CD4-positive, alpha-beta T cell (primary cell): ENCODE data around the gene ABCG1. TPM values are rescaled to one million over a fixed set of nuclear protein-coding genes. Genes with fewer than 3 reads are reported as not detected.

Experiments
- ATAC-seq: fragments of 200-7000 bp; cut with Tn5 transposase; one replicate; pipeline ENCODE4 v1.10.0; 2022; ENCODE audit warnings: mild to moderate bottlenecking; ENCODE audit not compliant: poor library complexity
- CTCF ChIA-PET: fragments of 350-600 bp; sonication (Branson Sonifier 250); formaldehyde crosslinking; loops from one replicate; lab custom pipeline; 2021; ENCODE audit warnings: antibody characterized with exemption, inconsistent platforms; lab: Charles Lee
- POLR2A ChIA-PET: fragments of 350-600 bp; sonication (Branson Sonifier 250); formaldehyde crosslinking; loops from one replicate; lab custom pipeline; 2021; ENCODE audit warnings: antibody characterized with exemption, inconsistent platforms; lab: Charles Lee
- DNase-seq, 14 experiments: peaks; one replicate each; pipeline ENCODE4 v3.0.0-alpha.2; 2013 to 2020; ENCODE audit warnings: mixed read lengths in 2 of 14
- H3K27ac ChIP-seq, 2 donors: one replicate each; pipeline versions ENCODE4 v1.5.1 to v1.7.0; 2013; ENCODE audit warnings: low read length in 2 of 2, low read depth in 1 of 2, mild to moderate bottlenecking in 1 of 2
- H3K27me3 ChIP-seq, 2 experiments: 1 replicate in 1 of 2; 2 replicates in 1 of 2; pipeline versions ENCODE4 v1.6.1 to v1.7.0; 2013; ENCODE audit warnings: low read length in 2 of 2, control low read depth in 1 of 2, mild to moderate bottlenecking in 1 of 2, moderate library complexity in 1 of 2; ENCODE audit not compliant: insufficient read depth in 2 of 2, control insufficient read depth in 1 of 2
- H3K36me3 ChIP-seq: one replicate; pipeline ENCODE4 v1.6.1; 2013; ENCODE audit warnings: low read length, control low read depth; ENCODE audit not compliant: insufficient read depth
- H3K4me1 ChIP-seq: one replicate; pipeline ENCODE4 v1.6.1; 2013; ENCODE audit warnings: low read length, control low read depth; ENCODE audit not compliant: insufficient read depth
- H3K4me3 ChIP-seq: one replicate; pipeline ENCODE4 v1.5.1; 2013; ENCODE audit warnings: mild to moderate bottlenecking, low read length, moderate library complexity
- H3K9me3 ChIP-seq, 2 experiments: 1 replicate in 1 of 2; 2 replicates in 1 of 2; pipeline versions ENCODE4 v1.6.1 to v1.7.0; 2013; ENCODE audit warnings: low read length in 2 of 2, mild to moderate bottlenecking in 2 of 2, control low read depth in 1 of 2, moderate library complexity in 1 of 2; ENCODE audit not compliant: control insufficient read depth in 1 of 2, insufficient read depth in 1 of 2
- H3K27ac Mint-ChIP-seq: one replicate; pipeline ENCODE4 v1.8.0; 2020; ENCODE audit warnings: mixed read lengths
- H3K27me3 Mint-ChIP-seq: one replicate; pipeline ENCODE4 v1.8.0; 2021; ENCODE audit warnings: mixed read lengths
- H3K36me3 Mint-ChIP-seq: one replicate; pipeline ENCODE4 v1.8.0; 2021; ENCODE audit warnings: low read depth, mixed read lengths
- H3K4me1 Mint-ChIP-seq: one replicate; pipeline ENCODE4 v1.8.0; 2021; ENCODE audit warnings: low read depth, mixed read lengths
- H3K4me3 Mint-ChIP-seq: one replicate; pipeline ENCODE4 v1.8.0; 2020; ENCODE audit warnings: mild to moderate bottlenecking, mixed read lengths
- H3K9me3 Mint-ChIP-seq: one replicate; pipeline ENCODE4 v1.8.0; 2020; ENCODE audit warnings: mixed read lengths
- CTCF ChIP-seq: fragments of 200-600 bp; IDR thresholded peaks from one replicate; pipeline ENCODE4 v1.8.0; 2022; ENCODE audit warnings: antibody characterized with exemption, mild to moderate bottlenecking
- intact Hi-C, 2 experiments: fragments of 100-400 bp; cut with DNase I in 1 of 2; cut with micrococcal nuclease in 1 of 2; formaldehyde crosslinking; loops; one replicate each; pipeline versions ENCODE4 v1.15.1 to v1.9.0; 2023 to 2025; cut with DNase I, micrococcal nuclease
- total RNA-seq, 174 experiments: library from RNA in 2 of 174; stranded (reverse) in 2 of 174; gene quantifications; one replicate each; pipeline ENCODE4 v1.2.3 and lab custom pipeline; 2021 to 2026

The ABCG1 gene
- total RNA-seq, 2 experiments from 2014 or later = 109 to 116 TPM

DNA sequence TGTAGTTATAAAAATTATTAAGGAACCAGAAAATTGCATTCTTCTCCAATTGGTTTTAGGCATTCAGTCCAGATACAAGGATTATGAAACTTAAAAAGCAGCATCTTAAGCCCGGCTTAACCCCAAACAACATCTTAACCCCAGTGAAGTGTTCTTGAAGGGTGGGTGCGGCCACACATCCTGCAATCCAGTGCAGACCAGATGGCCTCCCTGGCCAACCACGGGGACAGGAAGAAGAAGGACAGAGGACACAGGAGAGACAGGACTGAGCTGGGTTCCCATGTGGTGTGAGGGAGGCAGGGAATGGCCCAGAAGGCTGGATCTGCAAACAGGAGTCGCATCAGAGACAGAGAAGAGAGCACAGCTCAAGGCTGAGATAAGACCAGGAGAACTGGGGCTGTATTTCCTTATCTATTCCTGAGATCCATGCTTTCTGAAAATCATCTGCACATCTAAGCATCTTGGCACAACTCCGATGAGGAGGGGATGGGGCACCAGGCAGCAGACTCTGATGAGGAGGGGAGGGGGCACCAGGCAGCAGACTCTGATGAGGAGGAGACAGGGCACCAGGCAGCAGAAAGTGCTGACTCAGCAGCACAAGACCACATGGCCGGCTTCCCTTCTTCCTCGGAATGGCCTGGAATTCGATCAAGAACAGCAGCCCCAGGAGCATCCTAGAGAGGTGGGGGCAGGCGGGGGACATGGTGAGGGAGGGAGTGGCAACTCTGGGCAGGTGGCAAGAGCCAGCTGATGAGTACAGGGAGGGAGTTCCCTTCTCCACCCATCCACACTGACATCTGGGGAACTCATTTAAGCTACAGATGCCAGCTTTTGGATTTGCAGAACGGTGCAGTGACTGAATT, 26.6 kb downstream of the ABCG1 start:
- Histone ChIP-seq H3K4me3 (no peak overlapping the region), H3K4me1 (peaks cover 21% of the 10 kb centered on the region), H3K27ac (no peak overlapping the region), H3K9me3 (no peaks in the 10 kb centered on the region), H3K27me3 (no peaks in the 10 kb centered on the region), H3K36me3 (peaks cover 4% of the 10 kb centered on the region)
- POLR2A ChIA-PET = no interaction called here
- Mint-ChIP-seq H3K4me1 (peaks cover 39% of the 10 kb centered on the region), H3K4me3 (no peak overlapping the region), H3K9me3 (no peaks in the 10 kb centered on the region), H3K27ac (peak overlapping the region; percentile 52), H3K36me3 (peaks cover 29% of the 10 kb centered on the region), H3K27me3 (no peaks in the 10 kb centered on the region)
- TF ChIP-seq CTCF = no peak
- intact Hi-C loops = no loop called here
- no peak for ATAC-seq
- CTCF ChIA-PET = interaction anchor here (0.7 to 1.8 kb wide), 4 partner anchors 7 to 1645 kb away, joined by 3 to 7 read pairs (median 3); no protein-coding TSS in a partner anchor
- DNase-seq = no peak

DNA sequence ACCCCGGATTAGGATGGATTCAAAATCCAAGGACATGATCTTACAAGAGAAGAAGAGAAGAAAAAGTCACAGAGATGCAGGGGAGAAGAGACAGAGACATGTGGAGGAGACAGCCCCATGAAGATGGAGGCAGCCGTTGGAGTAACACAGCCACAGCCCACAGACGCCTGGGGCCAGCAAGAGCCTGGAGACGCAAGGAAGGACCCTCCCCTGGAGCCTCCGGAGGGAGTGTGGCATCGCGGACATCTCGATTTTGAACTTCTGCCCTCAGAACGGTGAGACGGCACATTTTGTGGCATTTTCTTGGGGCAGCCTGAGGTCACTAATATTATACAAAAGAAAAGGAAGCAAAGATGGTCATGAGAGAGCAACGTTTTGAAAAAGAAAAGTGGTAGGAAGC, 28.8 kb downstream of the ABCG1 start:
- no peak overlapping the region for H3K4me3 ChIP-seq
- no peak overlapping the region for H3K4me3 Mint-ChIP-seq
- no peaks in the 10 kb centered on the region for H3K9me3 ChIP-seq
- no peaks in the 10 kb centered on the region for H3K27me3 ChIP-seq
- peaks cover 4% of the 10 kb centered on the region for H3K36me3 ChIP-seq
- ATAC-seq (no peak), DNase-seq (no peak)
- ChIA-PET CTCF (no interaction called here), POLR2A (no interaction called here)
- H3K27ac ChIP-seq = no peak overlapping the region
- intact Hi-C loops = no loop called here
- peaks cover 20% of the 10 kb centered on the region for H3K4me1 ChIP-seq
- H3K4me1 Mint-ChIP-seq = peaks cover 47% of the 10 kb centered on the region
- no peaks in the 10 kb centered on the region for H3K9me3 Mint-ChIP-seq
- H3K27me3 Mint-ChIP-seq = no peaks in the 10 kb centered on the region
- H3K27ac Mint-ChIP-seq = peak overlapping the region; percentile 4
- peaks cover 29% of the 10 kb centered on the region for H3K36me3 Mint-ChIP-seq
- no peak for TF ChIP-seq CTCF

DNA sequence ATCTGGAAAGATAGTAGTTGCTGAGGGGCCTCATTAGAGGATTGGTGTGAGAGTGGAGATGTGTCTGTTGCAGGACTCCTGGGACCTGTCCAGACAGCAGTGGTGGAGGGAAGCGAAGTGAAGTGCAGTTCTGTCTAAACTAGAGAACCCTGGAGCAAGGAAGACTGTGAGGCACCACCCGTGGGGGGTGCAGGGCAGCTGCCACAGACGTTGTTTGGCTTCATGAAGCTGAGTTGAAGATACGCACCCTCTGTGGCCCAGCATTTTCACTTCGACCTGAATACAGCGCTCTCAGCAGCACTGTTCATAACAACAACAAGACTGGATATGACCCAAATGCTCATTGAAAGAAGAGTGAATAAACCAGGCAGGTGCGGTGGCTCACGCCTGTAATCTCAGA, 29.3 kb downstream of the ABCG1 start:
- intact Hi-C loops = no loop called here
- ChIA-PET CTCF (no interaction called here), POLR2A (no interaction called here)
- Histone ChIP-seq H3K4me1 (peaks cover 16% of the 10 kb centered on the region), H3K9me3 (no peaks in the 10 kb centered on the region), H3K36me3 (peaks cover 4% of the 10 kb centered on the region), H3K27me3 (no peaks in the 10 kb centered on the region), H3K4me3 (no peak overlapping the region), H3K27ac (no peak overlapping the region)
- DNase-seq = no peak
- peaks cover 29% of the 10 kb centered on the region for H3K36me3 Mint-ChIP-seq
- ATAC-seq = no peak
- no peak for TF ChIP-seq CTCF
- H3K9me3 Mint-ChIP-seq = no peaks in the 10 kb centered on the region
- H3K27ac Mint-ChIP-seq = peak overlapping the region; percentile 4
- H3K4me3 Mint-ChIP-seq = peak overlapping the region; percentile 4
- H3K27me3 Mint-ChIP-seq = no peaks in the 10 kb centered on the region
- H3K4me1 Mint-ChIP-seq = peaks cover 48% of the 10 kb centered on the region
